ENCODE measurements around the gene MBLAC1.
A peak's percentile ranks its signal among the peaks of the same experiment; 100 is the strongest.

MBLAC1 gene, protein sequence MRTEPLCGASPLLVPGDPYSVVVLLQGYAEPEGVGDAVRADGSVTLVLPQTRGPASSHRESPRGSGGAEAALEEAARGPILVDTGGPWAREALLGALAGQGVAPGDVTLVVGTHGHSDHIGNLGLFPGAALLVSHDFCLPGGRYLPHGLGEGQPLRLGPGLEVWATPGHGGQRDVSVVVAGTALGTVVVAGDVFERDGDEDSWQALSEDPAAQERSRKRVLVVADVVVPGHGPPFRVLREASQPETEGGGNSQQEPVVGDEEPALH

DNA sequence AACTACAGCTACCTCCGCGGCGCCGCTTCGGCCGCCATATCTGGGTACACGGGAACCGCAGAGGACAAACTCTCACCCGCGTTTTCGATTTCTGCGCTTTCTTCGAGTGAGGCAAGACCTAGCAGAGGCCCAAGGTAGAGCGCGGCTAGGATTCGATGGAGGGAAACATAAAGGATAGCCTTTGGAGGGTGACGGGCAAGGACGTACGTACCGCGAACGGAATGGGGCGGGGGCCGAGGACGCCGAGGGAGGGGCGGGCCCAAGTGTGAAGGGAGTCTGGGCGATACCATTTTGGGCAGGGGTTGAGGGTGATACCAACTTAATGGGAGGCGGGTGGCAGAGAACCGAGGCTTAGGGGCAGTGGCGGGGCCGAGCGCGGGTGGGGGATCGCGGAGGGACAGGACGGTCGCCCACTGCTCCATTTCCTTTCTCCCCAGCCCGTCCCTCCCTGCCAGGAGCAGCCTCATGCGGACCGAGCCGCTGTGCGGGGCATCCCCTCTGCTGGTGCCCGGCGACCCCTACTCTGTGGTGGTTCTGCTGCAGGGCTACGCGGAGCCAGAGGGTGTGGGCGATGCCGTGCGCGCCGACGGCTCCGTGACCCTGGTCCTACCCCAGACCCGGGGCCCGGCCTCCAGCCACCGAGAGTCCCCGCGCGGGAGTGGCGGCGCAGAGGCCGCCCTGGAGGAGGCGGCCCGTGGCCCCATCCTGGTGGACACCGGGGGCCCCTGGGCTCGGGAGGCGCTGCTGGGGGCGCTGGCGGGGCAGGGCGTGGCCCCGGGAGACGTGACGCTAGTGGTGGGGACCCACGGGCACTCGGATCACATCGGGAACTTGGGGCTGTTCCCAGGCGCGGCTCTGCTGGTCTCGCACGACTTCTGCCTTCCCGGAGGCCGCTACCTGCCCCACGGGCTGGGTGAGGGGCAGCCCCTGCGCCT is at the start of gene MBLAC1:
Gene MBLAC1, plus strand, starts transcription at position 37 of the 935 bp plus-strand sequence. Its CDS starts 429 bp downstream, at position 466.
- peaks cover 38% of the 10 kb centered on the region for H3K4me1 Mint-ChIP-seq (ENCODE audit: low read depth)
- peak; percentile 93 for DNase-seq
- H3K9me3 Mint-ChIP-seq = no peaks in the 10 kb centered on the region
- peak within 1 kb of the TSS; percentile 99 for H3K4me3 Mint-ChIP-seq
- peaks cover 37% of the 10 kb centered on the region for H3K36me3 Mint-ChIP-seq (ENCODE audit: low read depth)
- H3K27me3 Mint-ChIP-seq = no peaks in the 10 kb centered on the region
- peak within 1 kb of the TSS; percentile 100 for H3K27ac Mint-ChIP-seq

- no peaks in the 10 kb centered on the region for H3K27me3 Mint-ChIP-seq
- H3K9me3 Mint-ChIP-seq = peaks cover 7% of the 10 kb centered on the region
- H3K36me3 Mint-ChIP-seq (ENCODE audit: low read depth) = peaks cover 82% of the 10 kb centered on the region
- no peak overlapping the region for H3K27ac Mint-ChIP-seq
- no peak for DNase-seq
- peaks cover 21% of the 10 kb centered on the region for H3K4me1 Mint-ChIP-seq (ENCODE audit: low read depth)
- no peak overlapping the region for H3K4me3 Mint-ChIP-seq
Observed at GRCh38 chr7:100077205-100077604, 49.6 kb upstream of the MBLAC1 start.

DNA sequence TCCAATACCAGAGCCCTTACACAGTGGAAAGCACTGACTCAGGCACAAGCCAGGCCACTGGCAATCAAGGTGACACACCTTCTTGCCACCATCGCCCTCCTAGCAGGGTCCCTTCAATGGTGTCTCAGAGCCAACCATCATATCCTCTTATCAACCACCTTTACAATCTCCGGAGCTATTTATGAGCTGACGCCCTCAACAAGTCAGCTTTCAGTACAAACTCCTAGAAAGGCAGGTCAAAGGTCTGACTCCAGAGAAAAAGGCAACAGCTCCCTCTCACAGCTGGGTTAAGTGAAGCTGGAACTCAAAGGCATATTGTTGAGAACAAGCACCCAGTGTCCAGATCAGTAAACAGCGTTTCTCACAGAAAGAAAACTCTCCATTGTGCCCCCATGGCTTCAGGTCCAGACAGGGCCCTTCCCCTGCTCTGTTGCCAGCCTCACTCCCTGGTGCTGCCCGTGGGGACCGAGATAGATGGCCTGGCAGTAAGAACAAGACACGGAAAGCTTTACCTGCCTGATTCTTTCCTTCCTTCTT is 47.7 kb upstream of the MBLAC1 start:
- Mint-ChIP-seq H3K9me3 (no peaks in the 10 kb centered on the region), H3K27me3 (no peaks in the 10 kb centered on the region), H3K4me1 (ENCODE audit: low read depth) (peaks cover 28% of the 10 kb centered on the region), H3K4me3 (peak overlapping the region; percentile 43), H3K36me3 (ENCODE audit: low read depth) (peaks cover 63% of the 10 kb centered on the region), H3K27ac (peak overlapping the region; percentile 57)
- DNase-seq = no peak

DNA sequence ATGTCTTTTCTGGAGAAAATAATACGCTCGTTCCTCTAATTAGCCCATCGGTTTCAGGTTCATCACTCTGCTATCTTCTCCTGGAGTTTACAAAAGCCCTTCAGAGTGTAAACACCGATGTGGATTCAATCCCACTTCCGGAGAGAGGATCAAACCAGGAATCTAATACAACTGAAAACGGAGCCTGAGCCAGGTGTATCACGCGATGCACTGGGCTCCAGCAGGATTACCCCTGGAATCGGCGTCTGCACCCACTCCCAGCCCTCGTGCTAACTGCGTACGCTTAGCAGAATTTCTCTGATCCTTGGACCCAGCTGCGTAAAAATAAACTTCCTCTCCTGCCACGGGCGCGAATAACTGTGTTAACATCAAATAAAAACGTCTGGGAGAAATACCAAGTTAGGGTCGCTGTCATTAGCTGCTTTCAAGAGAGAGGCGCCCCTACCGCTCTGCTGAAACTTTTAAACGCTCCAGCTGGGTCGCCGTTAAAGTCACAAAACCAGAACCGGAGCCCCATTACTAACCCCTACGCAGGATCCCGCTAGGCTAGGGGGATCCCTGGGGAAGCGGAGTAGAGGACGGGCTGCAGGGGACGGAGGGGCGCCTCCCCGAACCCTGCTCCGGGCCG is 45.7 kb upstream of the MBLAC1 start:
- no peaks in the 10 kb centered on the region for H3K9me3 Mint-ChIP-seq
- H3K4me3 Mint-ChIP-seq = peak overlapping the region; percentile 88
- H3K27ac Mint-ChIP-seq = peak overlapping the region; percentile 93
- no peaks in the 10 kb centered on the region for H3K27me3 Mint-ChIP-seq
- peaks cover 28% of the 10 kb centered on the region for H3K4me1 Mint-ChIP-seq (ENCODE audit: low read depth)
- no peak for DNase-seq
- peaks cover 44% of the 10 kb centered on the region for H3K36me3 Mint-ChIP-seq (ENCODE audit: low read depth)

DNA sequence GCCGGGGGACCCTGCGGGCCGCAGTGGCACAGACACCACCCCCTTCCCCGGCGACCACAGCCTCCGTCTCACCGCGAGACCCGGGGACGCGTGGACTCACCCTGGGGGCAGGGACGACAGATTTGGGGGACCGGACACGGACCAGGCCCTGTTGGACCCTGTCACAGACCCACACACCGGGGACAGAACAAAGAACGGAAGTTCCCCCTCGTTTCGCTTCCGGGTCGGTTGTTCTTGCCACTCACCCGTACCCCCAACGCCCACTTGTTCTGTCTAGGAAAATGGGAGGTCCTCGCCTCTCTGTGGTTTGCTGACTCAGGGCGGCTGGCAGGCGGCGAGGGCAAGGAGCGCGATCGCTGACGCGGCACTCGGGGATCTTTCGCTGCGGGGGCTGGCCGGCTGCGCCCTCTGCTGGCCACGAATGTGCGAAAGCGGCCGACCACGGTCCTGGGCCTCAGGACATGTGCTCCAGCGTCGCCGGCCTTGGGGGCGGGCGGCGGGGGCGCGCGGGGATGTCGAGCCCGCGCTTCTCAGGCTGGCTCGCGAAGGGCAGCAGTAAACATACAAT is 45.1 kb upstream of the MBLAC1 start, which contains the start of gene ZNF3:
Gene ZNF3, minus strand, starts transcription at position 189 of the 568 bp plus-strand sequence. CDS start 4,366 bp downstream, outside the sequence.
- Mint-ChIP-seq H3K27ac (peak within 1 kb of the TSS; percentile 93), H3K36me3 (ENCODE audit: low read depth) (peaks cover 38% of the 10 kb centered on the region), H3K4me1 (ENCODE audit: low read depth) (peaks cover 28% of the 10 kb centered on the region), H3K9me3 (no peaks in the 10 kb centered on the region), H3K4me3 (peak within 1 kb of the TSS; percentile 88), H3K27me3 (no peaks in the 10 kb centered on the region)
- peak; percentile 98 for DNase-seq

- H3K27me3 Mint-ChIP-seq = no peaks in the 10 kb centered on the region
- H3K4me1 Mint-ChIP-seq (ENCODE audit: low read depth) = peaks cover 35% of the 10 kb centered on the region
- no peak for DNase-seq
- H3K27ac Mint-ChIP-seq = peak overlapping the region; percentile 93
- H3K36me3 Mint-ChIP-seq (ENCODE audit: low read depth) = peaks cover 27% of the 10 kb centered on the region
- peak overlapping the region; percentile 88 for H3K4me3 Mint-ChIP-seq
- H3K9me3 Mint-ChIP-seq = no peaks in the 10 kb centered on the region
Observed at GRCh38 chr7:100082978-100083377, 43.8 kb upstream of the MBLAC1 start.

- Mint-ChIP-seq H3K4me3 (no peak overlapping the region), H3K9me3 (no peaks in the 10 kb centered on the region), H3K27me3 (no peaks in the 10 kb centered on the region), H3K27ac (no peak overlapping the region), H3K36me3 (ENCODE audit: low read depth) (peaks cover 26% of the 10 kb centered on the region), H3K4me1 (ENCODE audit: low read depth) (peaks cover 38% of the 10 kb centered on the region)
- no peak for DNase-seq
Observed at GRCh38 chr7:100085515-100085914, 41.3 kb upstream of the MBLAC1 start.

GRCh38 chr7:100087055-100087750 is 39.6 kb upstream of the MBLAC1 start:
- Mint-ChIP-seq H3K4me1 (ENCODE audit: low read depth) (peaks cover 48% of the 10 kb centered on the region), H3K4me3 (no peak overlapping the region), H3K9me3 (no peaks in the 10 kb centered on the region), H3K27me3 (no peaks in the 10 kb centered on the region), H3K36me3 (ENCODE audit: low read depth) (peaks cover 36% of the 10 kb centered on the region), H3K27ac (peak overlapping the region; percentile 97)
- DNase-seq = no peak

DNA sequence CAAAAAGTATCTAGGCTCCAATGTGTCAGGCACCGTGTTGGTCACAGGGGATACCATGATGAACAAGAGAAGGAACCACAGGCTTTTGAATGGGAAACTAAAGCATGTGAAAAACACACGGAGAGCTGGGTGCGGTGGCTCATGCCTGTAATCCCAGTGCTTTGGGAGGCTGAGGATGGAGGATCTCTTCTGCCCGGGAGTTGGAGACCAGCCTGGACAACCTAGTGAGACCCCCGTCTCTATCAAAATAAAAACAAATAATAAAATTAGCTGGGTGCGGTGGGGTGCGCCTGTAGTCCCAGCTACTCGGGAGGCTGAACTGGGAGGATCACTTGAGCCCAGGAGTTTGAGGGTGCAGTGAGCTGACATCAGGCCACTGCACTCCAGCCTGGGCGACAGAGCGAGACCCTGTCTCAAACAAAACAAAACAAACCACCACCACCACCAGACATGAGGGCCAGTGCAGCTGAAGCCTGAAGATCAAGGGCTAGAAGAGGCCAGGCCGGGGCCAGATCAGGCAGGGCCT is 38.6 kb upstream of the MBLAC1 start:
- Mint-ChIP-seq H3K4me1 (ENCODE audit: low read depth) (peaks cover 47% of the 10 kb centered on the region), H3K27ac (peak overlapping the region; percentile 97), H3K36me3 (ENCODE audit: low read depth) (peaks cover 46% of the 10 kb centered on the region), H3K4me3 (peak overlapping the region; percentile 96), H3K9me3 (no peaks in the 10 kb centered on the region), H3K27me3 (no peaks in the 10 kb centered on the region)
- DNase-seq = no peak

- Mint-ChIP-seq H3K4me3 (peak within 1 kb of the TSS; percentile 96), H3K27me3 (no peaks in the 10 kb centered on the region), H3K4me1 (ENCODE audit: low read depth) (peaks cover 53% of the 10 kb centered on the region), H3K9me3 (no peaks in the 10 kb centered on the region), H3K27ac (peak within 1 kb of the TSS; percentile 97), H3K36me3 (ENCODE audit: low read depth) (peaks cover 53% of the 10 kb centered on the region)
- peak; percentile 93 for DNase-seq
Observed at GRCh38 chr7:100088621-100089457, 37.9 kb upstream of the MBLAC1 start, which contains the start of gene COPS6. Gene COPS6, plus strand, starts transcription at chr7:100088969. Its CDS starts 22 bp downstream, at chr7:100088991.

DNA sequence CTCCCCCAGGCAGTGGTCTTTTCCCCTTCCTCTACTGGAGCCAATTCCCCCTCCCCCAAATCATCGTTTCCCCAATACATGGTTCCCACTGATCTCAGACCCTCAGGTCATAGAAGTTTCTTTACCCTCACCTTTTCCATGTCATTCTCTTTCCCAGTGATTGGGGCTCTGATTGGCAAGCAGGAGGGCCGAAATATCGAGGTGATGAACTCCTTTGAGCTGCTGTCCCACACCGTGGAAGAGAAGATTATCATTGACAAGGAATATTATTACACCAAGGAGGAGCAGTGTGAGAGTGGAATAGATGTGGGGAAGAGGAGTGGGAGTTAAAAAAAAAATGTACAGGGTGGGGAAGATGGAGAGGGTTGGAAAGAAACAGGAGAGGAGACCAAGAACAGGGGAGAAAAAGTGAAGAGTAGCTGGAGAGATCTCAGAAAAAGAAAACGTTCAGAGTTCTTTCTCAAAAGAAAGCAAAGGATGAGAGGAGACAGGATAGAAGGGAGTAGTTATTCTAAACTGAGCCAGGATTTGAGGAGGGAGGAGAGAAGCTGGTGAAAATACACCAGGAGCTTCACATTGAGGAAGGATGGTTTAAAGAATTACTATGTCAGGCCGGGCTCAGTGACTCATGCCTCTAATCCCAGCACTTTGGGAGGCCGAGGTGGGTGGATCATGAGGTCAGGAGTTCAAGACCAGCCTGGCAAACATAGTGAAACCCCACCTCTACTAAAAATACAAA is 37.1 kb upstream of the MBLAC1 start:
- peak overlapping the region; percentile 97 for H3K27ac Mint-ChIP-seq
- H3K4me1 Mint-ChIP-seq (ENCODE audit: low read depth) = peaks cover 55% of the 10 kb centered on the region
- no peaks in the 10 kb centered on the region for H3K27me3 Mint-ChIP-seq
- no peaks in the 10 kb centered on the region for H3K9me3 Mint-ChIP-seq
- H3K4me3 Mint-ChIP-seq = peak overlapping the region; percentile 96
- DNase-seq = no peak
- H3K36me3 Mint-ChIP-seq (ENCODE audit: low read depth) = peaks cover 61% of the 10 kb centered on the region

All from activated T-cell treated with anti-CD3 and anti-CD28 coated beads, Interleukin-2, amount 50 U/mL, for 24 hours (primary cell).